Measurements from ENCODE around the gene PTGR3.

GRCh38 chr18:75162978-75163377 is 46.0 kb downstream of the PTGR3 start:
- TF ChIP-seq, protein P1, sequence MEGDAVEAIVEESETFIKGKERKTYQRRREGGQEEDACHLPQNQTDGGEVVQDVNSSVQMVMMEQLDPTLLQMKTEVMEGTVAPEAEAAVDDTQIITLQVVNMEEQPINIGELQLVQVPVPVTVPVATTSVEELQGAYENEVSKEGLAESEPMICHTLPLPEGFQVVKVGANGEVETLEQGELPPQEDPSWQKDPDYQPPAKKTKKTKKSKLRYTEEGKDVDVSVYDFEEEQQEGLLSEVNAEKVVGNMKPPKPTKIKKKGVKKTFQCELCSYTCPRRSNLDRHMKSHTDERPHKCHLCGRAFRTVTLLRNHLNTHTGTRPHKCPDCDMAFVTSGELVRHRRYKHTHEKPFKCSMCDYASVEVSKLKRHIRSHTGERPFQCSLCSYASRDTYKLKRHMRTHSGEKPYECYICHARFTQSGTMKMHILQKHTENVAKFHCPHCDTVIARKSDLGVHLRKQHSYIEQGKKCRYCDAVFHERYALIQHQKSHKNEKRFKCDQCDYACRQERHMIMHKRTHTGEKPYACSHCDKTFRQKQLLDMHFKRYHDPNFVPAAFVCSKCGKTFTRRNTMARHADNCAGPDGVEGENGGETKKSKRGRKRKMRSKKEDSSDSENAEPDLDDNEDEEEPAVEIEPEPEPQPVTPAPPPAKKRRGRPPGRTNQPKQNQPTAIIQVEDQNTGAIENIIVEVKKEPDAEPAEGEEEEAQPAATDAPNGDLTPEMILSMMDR (IDR thresholded peaks at IDR 0.05 in 8 of 11, conservative IDR thresholded peaks at IDR 0.05 in 3 of 11): no peak
- no peak for TF ChIP-seq POLR2A (IDR thresholded peaks at IDR 0.05)
- no peak for TF ChIP-seq POLR2AphosphoS5 (IDR thresholded peaks at IDR 0.05)
